Keratinocyte (primary cell): ENCODE measurements around the gene IPO8. TPM values are rescaled to one million over a fixed set of nuclear protein-coding genes. Genes with fewer than 3 reads are reported as not detected.

Experiments
- DNase-seq: peaks from one replicate; pipeline ENCODE4 v3.0.0-alpha.2; 2011; ENCODE audit warnings: low read depth, missing footprints, low spot score
- FAIRE-seq: peaks from 2 replicates; lab custom pipeline; 2011; peaks lifted over from hg19 to GRCh38; lab: Jason Lieb, UNC
- H2AFZ ChIP-seq: 2 replicates; pipeline ENCODE4 v1.6.0; 2012; ENCODE audit warnings: low read length, control low read depth, inconsistent platforms; ENCODE audit not compliant: control insufficient read depth
- H3K27ac ChIP-seq: 2 replicates; pipeline ENCODE4 v1.5.1; 2011; ENCODE audit warnings: low read length; ENCODE audit not compliant: control insufficient read depth, insufficient read depth
- H3K27me3 ChIP-seq: 3 replicates; pipeline ENCODE4 v1.6.0; 2011; ENCODE audit warnings: low read length; ENCODE audit not compliant: control insufficient read depth, insufficient read depth; ENCODE audit errors: extremely low read depth
- H3K36me3 ChIP-seq, 2 experiments: 2 replicates in 1 of 2; 3 replicates in 1 of 2; pipeline ENCODE4 v1.5.1; 2011; ENCODE audit warnings: low read length in 2 of 2, mild to moderate bottlenecking in 1 of 2; ENCODE audit not compliant: control insufficient read depth in 2 of 2, insufficient read depth in 2 of 2; ENCODE audit errors: extremely low read depth in 1 of 2
- H3K4me1 ChIP-seq: 3 replicates; pipeline ENCODE4 v1.5.1; 2011; ENCODE audit warnings: low read length; ENCODE audit not compliant: control insufficient read depth, insufficient read depth; ENCODE audit errors: extremely low read depth
- H3K4me2 ChIP-seq: 3 replicates; pipeline ENCODE4 v1.6.0; 2011; ENCODE audit warnings: low read depth, low read length; ENCODE audit not compliant: control insufficient read depth, insufficient read depth; ENCODE audit errors: extremely low read depth
- H3K4me3 ChIP-seq, 3 experiments: fragments of 200-600 bp in 1 of 3; sonication (generic) in 1 of 3; 2 replicates in 2 of 3; 3 replicates in 1 of 3; pipeline ENCODE4 v1.5.1; 2011 to 2016; ENCODE audit warnings: low read length in 3 of 3, mild to moderate bottlenecking in 3 of 3, control low read depth in 2 of 3, inconsistent platforms in 1 of 3, low read depth in 1 of 3, mixed read lengths in 1 of 3, mixed run types in 1 of 3, moderate library complexity in 1 of 3; ENCODE audit not compliant: control insufficient read depth in 2 of 3, insufficient read depth in 2 of 3; ENCODE audit errors: extremely low read depth in 1 of 3
- H3K79me2 ChIP-seq: 2 replicates; pipeline ENCODE4 v1.6.0; 2012; ENCODE audit warnings: low read length; ENCODE audit not compliant: control insufficient read depth, insufficient read depth
- H3K9ac ChIP-seq: 3 replicates; pipeline ENCODE4 v1.6.0; 2011; ENCODE audit warnings: low read length; ENCODE audit not compliant: control insufficient read depth, insufficient read depth; ENCODE audit errors: extremely low read depth
- H3K9me1 ChIP-seq: 3 replicates; pipeline ENCODE4 v1.6.0; 2011; ENCODE audit warnings: low read length; ENCODE audit not compliant: control insufficient read depth, insufficient read depth; ENCODE audit errors: extremely low read depth
- H3K9me3 ChIP-seq: 2 replicates; pipeline ENCODE4 v1.5.1; 2012; ENCODE audit warnings: low read depth, low read length; ENCODE audit not compliant: control insufficient read depth
- H4K20me1 ChIP-seq: 3 replicates; pipeline ENCODE4 v1.6.0; 2011; ENCODE audit warnings: low read length; ENCODE audit not compliant: control insufficient read depth, insufficient read depth; ENCODE audit errors: extremely low read depth
- EZH2 ChIP-seq: IDR thresholded peaks from one replicate; pipeline ENCODE4 v1.6.1; 2012; ENCODE audit warnings: inconsistent platforms, mild to moderate bottlenecking, low read length, moderate library complexity
- dilution Hi-C: fragments of 300-500 bp; cut with MboI; formaldehyde crosslinking; loops from one replicate; pipeline ENCODE4 v1.7.0; 2020; ENCODE audit warnings: low sequenced_read_pairs; ENCODE audit not compliant: extremely low pct_ligation_motif_present
- polyA plus RNA-seq, 5 experiments: library from polyadenylated mRNA; depleted of rRNA in 3 of 5; stranded (reverse) in 3 of 5; stranded (forward) in 1 of 5; unstranded in 1 of 5; fragments of >200 nt; gene quantifications; 1 replicate in 1 of 5; 2 replicates in 3 of 5; 3 replicates in 1 of 5; pipeline versions ENCODE4 v1.2.1 to v1.2.3, GENCODE V29; 2011 to 2012; ENCODE audit warnings: missing spikeins in 2 of 5, low read depth in 1 of 5, low replicate concordance in 1 of 5
- TF ChIP-seq, protein P1 (sequence below), 3 experiments: IDR thresholded peaks in 1 of 3; conservative IDR thresholded peaks in 1 of 3; optimal IDR thresholded peaks in 1 of 3; 2 replicates in 2 of 3; 3 replicates in 1 of 3; pipeline versions ENCODE3 to v1.5.1; 2011; ENCODE audit warnings: low read length in 3 of 3, mild to moderate bottlenecking in 3 of 3, moderate library complexity in 2 of 3, control low read depth in 1 of 3, inconsistent platforms in 1 of 3; ENCODE audit not compliant: insufficient read depth in 2 of 3; ENCODE audit errors: extremely low read depth in 1 of 3

The IPO8 gene
- polyA plus RNA-seq, 1 donor (not counting 4 experiments of a cell fraction or from before 2014, with no cell fraction given), result 18.8 TPM

DNA sequence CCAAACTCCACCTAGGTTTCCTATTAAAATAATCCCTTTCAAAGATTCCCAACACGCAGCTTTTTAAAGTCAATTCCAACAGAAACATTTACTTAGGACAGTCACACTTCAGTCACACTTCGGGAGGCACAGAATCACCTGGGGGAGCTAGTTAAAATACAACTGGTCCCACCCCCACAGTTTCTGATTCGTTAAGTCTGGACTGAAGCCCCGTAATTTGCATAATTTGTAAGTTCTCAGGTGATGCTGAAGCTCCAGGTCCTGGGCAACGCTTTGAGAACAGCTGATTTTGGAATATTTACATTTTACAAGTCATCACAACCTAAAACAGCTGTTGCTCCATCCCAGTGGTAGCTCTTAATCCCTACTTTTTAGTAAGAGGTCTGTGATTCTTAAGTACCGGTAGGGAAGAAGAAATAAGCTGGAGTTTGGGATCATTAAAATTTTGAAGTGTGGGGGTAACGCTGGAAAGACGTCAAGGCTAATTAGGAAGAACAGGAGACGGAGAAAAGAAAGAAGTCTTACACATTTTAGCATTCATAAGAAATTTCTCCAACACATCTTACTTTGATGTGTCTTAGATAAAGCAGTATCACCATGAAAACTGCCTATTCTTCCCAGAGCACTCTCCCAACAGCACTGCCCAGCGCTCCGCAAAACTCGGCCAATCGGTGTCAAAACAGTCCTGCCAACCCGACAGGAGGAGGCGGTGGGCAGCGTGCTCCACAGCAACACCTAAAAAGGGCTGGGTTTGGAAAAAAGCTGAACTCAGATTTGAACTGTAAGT lies 1.1 kb downstream of the IPO8 start:
- H3K4me3 ChIP-seq, result peak overlapping the region; percentile 93 to 99 (median 95)
- FAIRE-seq, result peak; percentile 62
- peaks cover 39% of the 10 kb centered on the region for H3K79me2 ChIP-seq
- peak overlapping the region; percentile 89 for H3K4me2 ChIP-seq
- H3K4me1 ChIP-seq, result peaks cover 32% of the 10 kb centered on the region
- no peaks in the 10 kb centered on the region for H3K27me3 ChIP-seq
- H2AFZ ChIP-seq, result peak overlapping the region; percentile 92
- TF ChIP-seq, protein P1, sequence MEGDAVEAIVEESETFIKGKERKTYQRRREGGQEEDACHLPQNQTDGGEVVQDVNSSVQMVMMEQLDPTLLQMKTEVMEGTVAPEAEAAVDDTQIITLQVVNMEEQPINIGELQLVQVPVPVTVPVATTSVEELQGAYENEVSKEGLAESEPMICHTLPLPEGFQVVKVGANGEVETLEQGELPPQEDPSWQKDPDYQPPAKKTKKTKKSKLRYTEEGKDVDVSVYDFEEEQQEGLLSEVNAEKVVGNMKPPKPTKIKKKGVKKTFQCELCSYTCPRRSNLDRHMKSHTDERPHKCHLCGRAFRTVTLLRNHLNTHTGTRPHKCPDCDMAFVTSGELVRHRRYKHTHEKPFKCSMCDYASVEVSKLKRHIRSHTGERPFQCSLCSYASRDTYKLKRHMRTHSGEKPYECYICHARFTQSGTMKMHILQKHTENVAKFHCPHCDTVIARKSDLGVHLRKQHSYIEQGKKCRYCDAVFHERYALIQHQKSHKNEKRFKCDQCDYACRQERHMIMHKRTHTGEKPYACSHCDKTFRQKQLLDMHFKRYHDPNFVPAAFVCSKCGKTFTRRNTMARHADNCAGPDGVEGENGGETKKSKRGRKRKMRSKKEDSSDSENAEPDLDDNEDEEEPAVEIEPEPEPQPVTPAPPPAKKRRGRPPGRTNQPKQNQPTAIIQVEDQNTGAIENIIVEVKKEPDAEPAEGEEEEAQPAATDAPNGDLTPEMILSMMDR (optimal IDR thresholded peaks at IDR 0.05 in 1 of 3, IDR thresholded peaks at IDR 0.05 in 1 of 3, conservative IDR thresholded peaks at IDR 0.05 in 1 of 3; ENCODE audit: extremely low read depth in 1 of 3, insufficient read depth in 2 of 3, low read length in 3 of 3), result peak in 2 of 3 experiments; percentile 2 to 8
- no peak for TF ChIP-seq EZH2
- no peaks in the 10 kb centered on the region for H3K9me1 ChIP-seq
- H3K9ac ChIP-seq, result peak overlapping the region; percentile 83
- H3K27ac ChIP-seq, result peak overlapping the region; percentile 62
- no peaks in the 10 kb centered on the region for H3K36me3 ChIP-seq
- H4K20me1 ChIP-seq, result no peaks in the 10 kb centered on the region
- DNase-seq, result no peak
- no peaks in the 10 kb centered on the region for H3K9me3 ChIP-seq
- dilution Hi-C loops, result no loop called here

DNA sequence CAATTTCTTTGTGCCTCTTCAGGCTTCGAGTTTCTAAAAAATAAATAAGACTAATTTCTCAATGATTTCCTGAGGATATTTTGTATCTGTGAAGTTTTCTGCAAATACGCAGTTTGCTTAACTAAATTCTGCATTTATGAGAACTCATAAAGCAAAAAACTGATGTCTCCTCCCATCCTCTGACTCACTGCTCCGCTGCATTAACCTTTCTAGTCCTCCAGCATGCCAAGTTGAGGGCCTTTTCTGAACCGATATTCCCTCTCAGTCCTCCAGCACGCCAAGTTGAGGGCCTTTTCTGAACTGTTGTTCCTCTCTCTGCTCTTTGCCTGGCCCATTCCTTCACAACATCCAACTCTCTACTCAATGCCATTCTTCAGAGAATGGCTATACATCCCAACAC lies 3.2 kb downstream of the IPO8 start:
- H4K20me1 ChIP-seq, result no peaks in the 10 kb centered on the region
- H3K9me3 ChIP-seq, result no peaks in the 10 kb centered on the region
- no peaks in the 10 kb centered on the region for H3K9me1 ChIP-seq
- H3K9ac ChIP-seq, result no peak overlapping the region
- TF ChIP-seq EZH2, result no peak
- TF ChIP-seq, protein P1 (optimal IDR thresholded peaks at IDR 0.05 in 1 of 3, IDR thresholded peaks at IDR 0.05 in 1 of 3, conservative IDR thresholded peaks at IDR 0.05 in 1 of 3; ENCODE audit: extremely low read depth in 1 of 3, insufficient read depth in 2 of 3, low read length in 3 of 3), result no peak
- dilution Hi-C loops, result no loop called here
- no peaks in the 10 kb centered on the region for H3K36me3 ChIP-seq
- FAIRE-seq, result peak; percentile 17
- H3K27ac ChIP-seq, result no peak overlapping the region
- H3K27me3 ChIP-seq, result no peaks in the 10 kb centered on the region
- H3K4me3 ChIP-seq, result no peak overlapping the region
- H3K4me1 ChIP-seq, result peaks cover 32% of the 10 kb centered on the region
- H2AFZ ChIP-seq, result no peak overlapping the region
- no peak for DNase-seq
- peaks cover 41% of the 10 kb centered on the region for H3K79me2 ChIP-seq
- peak overlapping the region; percentile 31 for H3K4me2 ChIP-seq
